CD4-positive, alpha-beta T cell treated with Interleukin-1 beta for 1 hour (primary cell): ENCODE results near the gene MRC2.
"Not testable (repeated sequence)": the region's sequence is repeated elsewhere in the genome, so short reads cannot be mapped to it uniquely, and the experiment has no call there.

Experiments used
- DNase-seq, 2 donors: peaks; one replicate each; pipeline ENCODE4 v3.0.0-alpha.2; 2020 to 2022

MRC2 gene

GRCh38 chr17:62613095-62613494 lies 14.4 kb upstream of the MRC2 start:
- not testable (repeated sequence) for DNase-seq

GRCh38 chr17:62614142-62614541 lies 13.3 kb upstream of the MRC2 start:
- no peak for DNase-seq

GRCh38 chr17:62615503-62615902 lies 12.0 kb upstream of the MRC2 start:
- no peak for DNase-seq

- no peak for DNase-seq
These were observed 10.2 kb upstream of the MRC2 start for GRCh38 chr17:62616993-62617893.

- no peak for DNase-seq
These were observed 9.5 kb upstream of the MRC2 start for GRCh38 chr17:62617894-62618472.

GRCh38 chr17:62618647-62619416 lies 8.6 kb upstream of the MRC2 start:
- no peak for DNase-seq

GRCh38 chr17:62619417-62620155 lies 7.9 kb upstream of the MRC2 start:
- no peak for DNase-seq

- no peak for DNase-seq
These were observed 6.2 kb upstream of the MRC2 start for GRCh38 chr17:62621223-62621622.

GRCh38 chr17:62625184-62625869 lies 2.1 kb upstream of the MRC2 start:
- peak in 1 of 2 donors; percentile 6 for DNase-seq

GRCh38 chr17:62625870-62626200 lies 1.6 kb upstream of the MRC2 start:
- no peak for DNase-seq

- no peak for DNase-seq
These were observed 701 bp upstream of the MRC2 start for GRCh38 chr17:62626719-62627218.

GRCh38 chr17:62627904-62628633 lies 599 bp downstream of the MRC2 start:
- no peak for DNase-seq

GRCh38 chr17:62628831-62629555 lies 1.5 kb downstream of the MRC2 start:
- DNase-seq: no peak

GRCh38 chr17:62629556-62630364 lies 2.3 kb downstream of the MRC2 start:
- DNase-seq: no peak

- no peak for DNase-seq
These were observed 3.1 kb downstream of the MRC2 start for GRCh38 chr17:62630365-62631085.

GRCh38 chr17:62631086-62631935 lies 3.8 kb downstream of the MRC2 start:
- DNase-seq: no peak

GRCh38 chr17:62631936-62632924 lies 4.8 kb downstream of the MRC2 start:
- DNase-seq: no peak
